ENCODE measurements around the gene KCNK13.

KCNK13 gene

DNA sequence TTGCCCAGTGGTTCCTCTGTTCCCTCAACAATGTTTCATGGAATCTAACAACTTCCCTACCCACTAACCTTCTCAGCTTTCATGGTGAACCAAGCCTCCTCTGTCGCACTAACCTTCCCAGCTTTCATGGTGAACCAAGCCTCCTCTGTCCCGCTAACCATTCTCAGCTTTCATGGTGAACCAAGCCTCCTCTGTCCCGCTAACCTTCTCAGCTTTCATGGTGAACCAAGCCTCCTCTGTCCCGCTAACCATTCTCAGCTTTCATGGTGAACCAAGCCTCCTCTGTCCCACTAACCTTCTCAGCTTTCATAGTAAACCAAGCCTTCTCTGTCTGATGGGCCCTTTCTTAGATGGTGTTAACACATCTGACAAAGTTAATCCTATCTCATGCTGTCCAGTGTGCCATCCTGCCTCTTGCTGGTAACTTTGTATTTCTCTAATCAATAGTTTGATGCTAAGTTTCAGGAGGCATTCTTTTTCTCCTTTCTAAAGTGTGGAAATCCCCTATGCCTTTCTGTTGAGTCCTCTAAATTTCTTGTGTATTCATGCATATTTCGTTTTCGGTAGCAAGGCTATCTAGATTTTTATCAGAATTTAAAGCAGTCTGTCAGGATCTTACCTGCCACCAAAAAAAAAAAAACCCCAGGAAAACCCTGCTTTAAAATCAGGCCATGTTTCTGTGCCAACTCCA, 26.8 kb upstream of the KCNK13 start:
- TF ChIP-seq, protein P1, sequence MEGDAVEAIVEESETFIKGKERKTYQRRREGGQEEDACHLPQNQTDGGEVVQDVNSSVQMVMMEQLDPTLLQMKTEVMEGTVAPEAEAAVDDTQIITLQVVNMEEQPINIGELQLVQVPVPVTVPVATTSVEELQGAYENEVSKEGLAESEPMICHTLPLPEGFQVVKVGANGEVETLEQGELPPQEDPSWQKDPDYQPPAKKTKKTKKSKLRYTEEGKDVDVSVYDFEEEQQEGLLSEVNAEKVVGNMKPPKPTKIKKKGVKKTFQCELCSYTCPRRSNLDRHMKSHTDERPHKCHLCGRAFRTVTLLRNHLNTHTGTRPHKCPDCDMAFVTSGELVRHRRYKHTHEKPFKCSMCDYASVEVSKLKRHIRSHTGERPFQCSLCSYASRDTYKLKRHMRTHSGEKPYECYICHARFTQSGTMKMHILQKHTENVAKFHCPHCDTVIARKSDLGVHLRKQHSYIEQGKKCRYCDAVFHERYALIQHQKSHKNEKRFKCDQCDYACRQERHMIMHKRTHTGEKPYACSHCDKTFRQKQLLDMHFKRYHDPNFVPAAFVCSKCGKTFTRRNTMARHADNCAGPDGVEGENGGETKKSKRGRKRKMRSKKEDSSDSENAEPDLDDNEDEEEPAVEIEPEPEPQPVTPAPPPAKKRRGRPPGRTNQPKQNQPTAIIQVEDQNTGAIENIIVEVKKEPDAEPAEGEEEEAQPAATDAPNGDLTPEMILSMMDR (conservative IDR thresholded peaks at IDR 0.05), result no peak
- H3K27ac ChIP-seq, result no peak overlapping the region

DNA sequence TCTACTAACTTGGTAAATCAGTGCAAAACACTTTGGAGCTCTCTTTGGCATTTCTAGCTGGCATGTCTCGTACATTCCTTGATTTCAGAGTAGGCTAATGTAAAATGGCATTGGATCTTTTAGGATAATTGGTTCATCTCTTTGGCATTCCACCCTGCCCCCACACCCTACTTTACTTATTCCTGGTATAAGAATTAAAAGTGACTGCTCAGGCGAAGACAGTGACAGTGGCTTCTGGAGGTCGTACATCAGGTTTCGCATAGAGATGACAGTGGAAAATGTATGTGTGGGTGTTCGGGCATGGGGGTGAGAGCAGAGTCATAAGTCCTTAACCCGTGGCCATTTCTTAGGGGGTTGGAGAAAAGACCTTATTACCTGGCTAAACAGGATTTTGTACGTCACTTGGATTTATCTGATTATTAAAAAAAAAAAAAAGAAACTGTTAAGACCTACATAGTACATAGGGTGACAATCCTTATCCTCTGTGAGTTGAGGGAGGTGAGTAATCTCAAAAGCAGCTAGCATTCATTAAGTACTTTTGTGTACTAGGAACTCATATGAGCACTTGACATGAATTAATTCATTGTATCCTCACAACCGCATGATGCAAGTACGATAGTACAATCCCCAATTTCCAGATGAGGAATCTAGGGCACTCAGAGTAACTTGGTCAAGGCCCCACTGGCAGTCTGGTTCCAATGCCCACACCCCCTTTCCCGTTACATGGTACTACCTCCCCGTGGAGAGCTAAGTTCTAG, 22.4 kb upstream of the KCNK13 start:
- H3K27ac ChIP-seq, result no peak overlapping the region
- TF ChIP-seq, protein P1 (conservative IDR thresholded peaks at IDR 0.05), result no peak

DNA sequence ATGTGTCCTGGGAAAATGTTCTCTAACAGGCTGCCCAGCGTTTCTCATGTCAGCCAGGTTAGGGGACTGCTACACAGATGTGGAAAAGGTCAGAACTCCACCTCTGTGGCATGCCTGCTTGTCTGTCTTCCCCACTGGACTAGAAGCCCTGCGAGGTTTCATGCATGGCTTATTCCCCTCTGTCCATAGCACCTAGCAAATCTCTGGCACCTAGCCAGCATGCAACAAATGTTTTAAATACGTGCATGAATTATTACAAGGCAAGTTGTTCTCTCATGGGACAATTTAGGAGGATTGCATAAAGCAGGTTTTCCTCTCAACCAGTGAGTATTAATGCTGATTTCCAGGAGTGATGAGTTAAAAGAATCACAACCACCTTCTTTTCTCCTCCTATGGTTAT, 21.4 kb upstream of the KCNK13 start:
- H3K27ac ChIP-seq, result no peak overlapping the region
- TF ChIP-seq, protein P1 (conservative IDR thresholded peaks at IDR 0.05), result no peak

DNA sequence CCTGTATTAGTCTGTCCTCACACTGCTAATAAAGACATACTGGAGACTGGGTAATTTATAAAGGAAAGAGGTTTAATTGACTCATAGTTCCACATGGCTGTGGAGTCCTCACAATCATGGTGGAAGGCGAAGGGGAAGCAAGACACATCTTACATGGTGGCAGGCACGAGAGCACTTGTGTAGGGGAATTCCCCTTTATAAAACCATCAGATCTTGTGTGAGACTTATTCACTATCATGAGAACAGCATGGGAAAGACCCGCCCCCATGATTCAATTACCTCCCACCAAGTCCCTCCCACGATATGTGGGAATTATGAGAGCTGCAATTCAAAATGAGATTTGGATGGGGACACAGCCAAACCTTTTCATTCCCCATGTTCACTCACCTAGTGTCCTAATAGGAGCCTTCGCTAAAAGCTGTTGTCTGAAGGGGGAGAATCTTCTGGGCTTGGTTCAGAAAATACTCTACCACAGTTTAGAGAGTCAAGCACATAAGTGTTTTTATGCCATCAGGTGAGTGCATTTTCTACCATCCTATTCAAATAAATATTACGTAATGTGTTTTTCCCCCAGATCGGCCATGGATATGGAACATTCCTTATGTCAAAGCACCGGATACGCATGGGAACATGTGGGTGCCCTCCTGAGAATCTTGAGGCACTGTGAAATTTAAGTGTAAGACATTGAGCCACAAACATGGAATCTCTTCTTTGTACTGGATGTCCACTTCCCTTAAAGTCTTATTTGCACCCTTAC, 19.1 kb upstream of the KCNK13 start:
- no peak overlapping the region for H3K27ac ChIP-seq
- TF ChIP-seq, protein P1 (conservative IDR thresholded peaks at IDR 0.05), result no peak

DNA sequence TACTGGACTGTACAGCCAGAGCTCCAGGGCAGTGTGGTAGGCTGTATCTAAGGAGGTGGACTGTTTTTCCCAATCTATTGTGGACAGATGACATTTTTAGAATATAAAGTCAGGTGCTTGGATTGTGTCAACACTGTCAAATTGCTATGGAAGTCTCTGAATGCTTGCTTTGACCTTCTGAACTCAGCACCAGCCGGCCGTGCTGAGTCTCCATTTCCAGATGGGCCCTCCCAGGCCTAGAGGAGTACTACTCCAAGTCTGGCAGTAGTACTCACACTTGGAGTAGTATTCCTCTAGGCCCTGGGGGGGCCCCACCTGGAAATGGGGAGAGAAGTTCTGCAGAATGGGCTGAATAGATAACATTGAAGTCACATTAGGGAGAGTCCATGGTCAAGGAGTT, 16.2 kb upstream of the KCNK13 start:
- no peak overlapping the region for H3K27ac ChIP-seq
- TF ChIP-seq, protein P1 (conservative IDR thresholded peaks at IDR 0.05), result no peak

DNA sequence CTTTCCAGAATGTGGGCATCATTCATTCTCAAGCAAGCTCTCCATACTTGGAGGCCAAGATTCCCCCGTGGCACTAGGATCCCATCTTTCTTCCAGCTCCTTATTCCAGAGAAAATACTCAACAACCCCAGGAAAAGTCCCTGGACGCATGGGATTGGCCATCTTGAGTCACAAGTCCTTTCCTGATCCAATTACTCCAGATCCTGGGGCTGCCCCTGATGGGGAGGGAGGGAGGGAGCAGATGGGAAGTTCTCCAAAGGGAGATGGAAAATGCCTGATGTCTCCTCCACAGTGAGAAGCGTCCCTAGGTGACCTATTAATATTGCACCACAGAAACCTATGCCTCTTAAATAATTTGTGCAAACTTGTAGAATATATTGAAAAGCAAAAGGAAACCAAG, 12.4 kb upstream of the KCNK13 start:
- no peak overlapping the region for H3K27ac ChIP-seq
- TF ChIP-seq, protein P1 (conservative IDR thresholded peaks at IDR 0.05), result no peak

DNA sequence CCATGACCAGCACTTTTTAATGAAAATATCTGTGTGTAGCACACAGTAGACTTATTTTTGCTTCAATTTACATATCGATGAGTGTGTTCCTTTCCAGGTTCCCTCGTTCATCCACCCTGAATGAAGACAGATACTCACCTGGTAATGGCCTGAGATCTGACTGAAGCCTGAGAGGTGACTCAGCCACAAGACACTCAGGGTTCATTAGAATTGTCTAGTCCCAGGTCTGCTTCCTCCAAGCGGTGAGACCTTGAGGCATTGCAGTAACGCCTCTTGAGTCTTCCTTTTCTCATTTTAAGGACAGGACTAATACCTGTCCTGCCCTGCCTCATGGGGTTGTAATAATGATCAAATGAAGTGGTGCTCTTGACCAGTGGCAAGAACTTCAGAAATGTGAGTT, 11.5 kb upstream of the KCNK13 start:
- H3K27ac ChIP-seq, result no peak overlapping the region
- TF ChIP-seq, protein P1 (conservative IDR thresholded peaks at IDR 0.05), result no peak
